ENCODE results near the gene GFI1. TPM values are rescaled to one million over a fixed set of nuclear protein-coding genes. Genes with fewer than 3 reads are reported as not detected.

The GFI1 gene
- polyA plus RNA-seq, 1 donor = 5.0 TPM

DNA sequence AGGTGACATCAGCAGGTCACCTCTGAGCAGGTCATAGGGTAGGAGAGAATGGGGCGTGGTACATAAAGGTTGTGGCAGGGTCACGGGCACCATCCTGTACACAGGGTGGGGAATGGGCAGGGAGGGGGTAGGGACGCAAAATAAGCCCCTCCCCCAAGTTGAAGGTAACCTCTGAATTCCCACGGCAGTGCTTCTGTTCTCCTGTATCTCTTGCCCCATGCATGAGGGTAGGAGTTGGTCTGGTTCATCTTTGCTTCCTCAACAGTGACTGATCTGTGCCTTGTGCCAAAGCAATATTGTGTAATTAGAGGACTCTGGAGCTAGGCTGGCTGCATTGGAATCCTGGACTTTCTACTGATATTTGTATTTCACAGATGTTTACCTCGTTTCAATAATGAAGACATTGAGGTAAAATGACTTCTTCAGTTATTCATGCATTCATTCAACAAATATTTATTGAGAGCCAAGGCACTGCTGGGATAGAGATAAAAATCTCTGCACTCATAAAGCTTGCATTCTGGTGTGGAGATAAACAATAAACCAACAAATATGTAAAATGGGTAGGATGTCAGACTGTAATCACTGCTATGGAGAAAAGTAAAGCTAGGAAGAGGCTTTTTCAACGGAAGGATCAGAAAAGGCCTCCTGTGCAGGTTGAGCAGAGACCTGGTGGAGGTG lies 18.4 kb upstream of the GFI1 start:
- Histone ChIP-seq H3K36me3 (ENCODE audit: control insufficient read depth, insufficient read depth, low read length) (no peaks in the 10 kb centered on the region), H3K27me3 (ENCODE audit: control insufficient read depth, insufficient read depth, low read length) (no peaks in the 10 kb centered on the region), H3K27ac (ENCODE audit: low read length) (no peak overlapping the region), H3K4me1 (ENCODE audit: control insufficient read depth, insufficient read depth, low read length) (no peaks in the 10 kb centered on the region), H3K4me3 (ENCODE audit: low read length) (no peak overlapping the region), H3K9me3 (ENCODE audit: control insufficient read depth, low read depth, low read length) (no peaks in the 10 kb centered on the region)
- DNase-seq = no peak
- WGBS (ENCODE audit: insufficient coverage, low lambda C conversion rate) = no CpG with 5 or more reads among the region's 6 CpGs

DNA sequence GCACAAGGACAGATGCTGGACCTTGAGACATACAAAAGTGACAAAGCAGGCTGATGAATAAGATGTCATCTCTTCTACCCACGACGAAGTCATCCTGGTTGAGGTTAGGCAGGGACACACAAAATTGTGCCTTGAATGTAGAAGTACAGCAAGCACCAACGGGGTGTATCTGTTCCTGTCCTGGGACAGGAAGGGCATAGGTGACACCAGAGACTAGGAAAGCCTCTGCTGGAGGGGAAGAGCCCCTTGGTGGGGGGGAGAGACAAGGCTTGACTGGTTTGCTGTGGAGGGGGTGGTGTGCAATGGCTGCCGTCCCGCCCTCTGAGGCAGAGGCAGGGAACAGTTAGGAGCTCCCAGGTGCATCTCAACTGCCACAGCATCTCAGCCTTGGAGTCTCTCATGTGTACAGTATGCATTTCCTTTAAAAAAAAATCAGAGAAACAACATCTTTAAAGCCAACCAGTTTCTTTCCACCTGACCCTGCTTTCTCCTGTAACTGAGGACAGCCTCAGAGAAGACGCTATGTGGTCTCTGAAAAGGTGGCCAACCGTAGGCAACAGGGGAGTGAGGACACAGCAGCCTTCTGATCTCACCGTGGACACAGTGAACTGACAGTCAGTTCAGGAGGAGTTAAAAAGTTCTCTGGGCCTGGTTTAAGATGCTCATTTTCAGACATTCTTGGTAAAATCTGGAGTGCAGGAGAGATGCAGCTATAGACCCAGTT lies 17.7 kb upstream of the GFI1 start:
- Histone ChIP-seq H3K4me1 (ENCODE audit: control insufficient read depth, insufficient read depth, low read length) (no peaks in the 10 kb centered on the region), H3K27me3 (ENCODE audit: control insufficient read depth, insufficient read depth, low read length) (no peaks in the 10 kb centered on the region), H3K4me3 (ENCODE audit: low read length) (no peak overlapping the region), H3K36me3 (ENCODE audit: control insufficient read depth, insufficient read depth, low read length) (no peaks in the 10 kb centered on the region), H3K27ac (ENCODE audit: low read length) (no peak overlapping the region), H3K9me3 (ENCODE audit: control insufficient read depth, low read depth, low read length) (no peaks in the 10 kb centered on the region)
- 87% methylated on average over 3 of the region's 8 CpGs for WGBS (ENCODE audit: insufficient coverage, low lambda C conversion rate)
- no peak for DNase-seq

DNA sequence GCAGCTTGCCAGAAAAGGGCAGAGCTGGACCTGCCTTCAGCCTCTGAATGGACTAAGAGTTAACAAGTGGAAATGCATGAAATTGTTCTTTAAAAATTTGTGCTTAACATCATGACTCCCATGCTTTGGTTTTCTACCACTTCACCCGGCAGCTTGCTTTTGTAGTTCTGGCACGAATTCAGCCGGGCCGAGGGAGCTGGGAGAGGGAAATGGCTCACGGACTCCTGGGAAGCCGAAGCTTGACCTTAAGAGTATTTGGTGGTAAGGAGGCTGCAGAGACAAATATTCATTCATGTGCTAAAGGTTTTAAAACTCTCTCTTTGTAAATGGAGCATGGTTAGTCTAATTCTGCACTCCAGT lies 17.2 kb upstream of the GFI1 start:
- H3K27me3 ChIP-seq (ENCODE audit: control insufficient read depth, insufficient read depth, low read length) = no peaks in the 10 kb centered on the region
- no peak overlapping the region for H3K27ac ChIP-seq (ENCODE audit: low read length)
- no CpG with 5 or more reads among the region's 6 CpGs for WGBS (ENCODE audit: insufficient coverage, low lambda C conversion rate)
- H3K9me3 ChIP-seq (ENCODE audit: control insufficient read depth, low read depth, low read length) = no peaks in the 10 kb centered on the region
- no peaks in the 10 kb centered on the region for H3K4me1 ChIP-seq (ENCODE audit: control insufficient read depth, insufficient read depth, low read length)
- no peak overlapping the region for H3K4me3 ChIP-seq (ENCODE audit: low read length)
- H3K36me3 ChIP-seq (ENCODE audit: control insufficient read depth, insufficient read depth, low read length) = no peaks in the 10 kb centered on the region
- no peak for DNase-seq

DNA sequence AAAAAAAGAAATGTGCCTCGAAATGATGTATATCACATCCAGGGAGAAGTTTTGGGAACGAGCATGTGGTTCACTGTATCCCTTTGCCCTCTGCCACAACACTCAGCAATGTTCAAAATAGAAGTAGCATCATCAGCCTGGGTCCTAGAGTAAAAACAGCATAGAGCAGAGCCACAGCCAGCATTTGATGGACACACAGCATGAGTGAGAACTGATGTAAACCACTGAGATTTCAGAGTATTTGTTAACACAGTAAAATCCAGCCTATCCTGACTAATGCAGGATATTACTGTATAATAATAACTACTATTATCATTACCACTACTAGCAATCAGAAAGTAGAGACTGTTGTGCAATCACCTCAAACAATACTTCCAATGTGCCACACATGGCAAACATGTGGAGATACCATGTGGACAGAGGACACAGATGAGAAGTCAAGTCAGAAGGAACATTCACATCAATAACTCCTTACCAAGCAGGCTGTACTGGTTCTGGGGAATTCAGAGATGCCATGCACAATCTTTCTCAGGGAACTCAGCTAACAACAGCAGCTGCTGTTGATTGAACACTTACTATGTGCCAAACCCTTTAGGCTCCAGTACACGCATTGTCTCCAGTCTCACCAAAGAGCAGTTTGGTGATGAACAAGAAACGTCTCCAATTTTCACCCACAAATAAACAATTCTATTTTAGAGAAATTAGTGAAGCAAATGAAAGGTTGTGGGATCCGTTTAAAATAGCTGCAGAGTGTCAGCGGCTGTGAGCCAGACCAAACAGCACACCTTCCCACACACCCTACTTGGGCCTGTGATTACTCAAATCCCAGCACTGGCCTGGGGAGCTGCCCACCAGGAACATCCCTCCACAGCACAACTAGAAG lies 16.6 kb upstream of the GFI1 start:
- Histone ChIP-seq H3K9me3 (ENCODE audit: control insufficient read depth, low read depth, low read length) (no peaks in the 10 kb centered on the region), H3K4me1 (ENCODE audit: control insufficient read depth, insufficient read depth, low read length) (no peaks in the 10 kb centered on the region), H3K4me3 (ENCODE audit: low read length) (no peak overlapping the region), H3K27me3 (ENCODE audit: control insufficient read depth, insufficient read depth, low read length) (no peaks in the 10 kb centered on the region), H3K36me3 (ENCODE audit: control insufficient read depth, insufficient read depth, low read length) (no peaks in the 10 kb centered on the region), H3K27ac (ENCODE audit: low read length) (no peak overlapping the region)
- no peak for DNase-seq
- no CpG with 5 or more reads among the region's 6 CpGs for WGBS (ENCODE audit: insufficient coverage, low lambda C conversion rate)

DNA sequence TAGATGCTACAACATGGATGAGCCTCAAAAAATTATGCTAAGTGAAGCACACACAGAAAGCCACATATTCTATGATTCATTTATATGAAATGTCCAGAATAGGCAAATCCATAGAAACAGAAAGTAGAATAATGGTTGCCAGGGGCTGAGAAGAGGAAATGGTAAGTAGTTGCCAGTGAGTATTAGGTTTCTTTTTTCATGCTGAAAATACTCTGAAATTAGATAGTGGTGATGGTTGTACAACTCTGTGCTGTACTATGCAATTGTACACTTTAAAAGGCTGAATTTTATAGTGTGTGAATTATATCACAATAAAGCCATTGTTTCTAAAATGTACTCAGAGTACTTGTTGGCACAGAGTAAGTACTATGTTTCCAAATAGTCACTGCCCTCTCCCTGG lies 15.5 kb upstream of the GFI1 start:
- Histone ChIP-seq H3K27me3 (ENCODE audit: control insufficient read depth, insufficient read depth, low read length) (no peaks in the 10 kb centered on the region), H3K4me1 (ENCODE audit: control insufficient read depth, insufficient read depth, low read length) (no peaks in the 10 kb centered on the region), H3K27ac (ENCODE audit: low read length) (no peak overlapping the region), H3K36me3 (ENCODE audit: control insufficient read depth, insufficient read depth, low read length) (no peaks in the 10 kb centered on the region), H3K4me3 (ENCODE audit: low read length) (no peak overlapping the region), H3K9me3 (ENCODE audit: control insufficient read depth, low read depth, low read length) (no peaks in the 10 kb centered on the region)
- DNase-seq = no peak

DNA sequence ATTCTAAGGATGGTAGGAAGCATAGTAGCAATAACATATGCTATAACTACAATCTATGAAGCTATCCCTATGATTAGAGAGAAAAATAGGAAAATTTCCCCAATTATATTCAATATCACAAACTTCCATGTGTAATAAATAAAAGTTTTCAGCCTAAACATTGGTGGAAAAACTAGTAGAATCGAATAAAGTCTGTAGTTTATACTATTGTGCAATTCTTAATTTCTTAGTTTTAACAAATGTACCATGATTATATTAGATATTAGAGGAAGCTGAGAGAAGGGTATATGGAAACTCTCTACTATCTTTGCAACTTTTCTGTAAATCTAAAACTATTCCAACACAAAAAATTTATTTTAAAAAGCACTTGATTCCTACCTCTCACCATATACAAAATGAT lies 13.8 kb upstream of the GFI1 start:
- no peak for DNase-seq
- H3K9me3 ChIP-seq (ENCODE audit: control insufficient read depth, low read depth, low read length) = no peaks in the 10 kb centered on the region
- no peak overlapping the region for H3K27ac ChIP-seq (ENCODE audit: low read length)
- H3K27me3 ChIP-seq (ENCODE audit: control insufficient read depth, insufficient read depth, low read length) = no peaks in the 10 kb centered on the region
- no CpG with 5 or more reads among the region's 1 CpG for WGBS (ENCODE audit: insufficient coverage, low lambda C conversion rate)
- no peaks in the 10 kb centered on the region for H3K4me1 ChIP-seq (ENCODE audit: control insufficient read depth, insufficient read depth, low read length)
- no peak overlapping the region for H3K4me3 ChIP-seq (ENCODE audit: low read length)
- H3K36me3 ChIP-seq (ENCODE audit: control insufficient read depth, insufficient read depth, low read length) = no peaks in the 10 kb centered on the region

DNA sequence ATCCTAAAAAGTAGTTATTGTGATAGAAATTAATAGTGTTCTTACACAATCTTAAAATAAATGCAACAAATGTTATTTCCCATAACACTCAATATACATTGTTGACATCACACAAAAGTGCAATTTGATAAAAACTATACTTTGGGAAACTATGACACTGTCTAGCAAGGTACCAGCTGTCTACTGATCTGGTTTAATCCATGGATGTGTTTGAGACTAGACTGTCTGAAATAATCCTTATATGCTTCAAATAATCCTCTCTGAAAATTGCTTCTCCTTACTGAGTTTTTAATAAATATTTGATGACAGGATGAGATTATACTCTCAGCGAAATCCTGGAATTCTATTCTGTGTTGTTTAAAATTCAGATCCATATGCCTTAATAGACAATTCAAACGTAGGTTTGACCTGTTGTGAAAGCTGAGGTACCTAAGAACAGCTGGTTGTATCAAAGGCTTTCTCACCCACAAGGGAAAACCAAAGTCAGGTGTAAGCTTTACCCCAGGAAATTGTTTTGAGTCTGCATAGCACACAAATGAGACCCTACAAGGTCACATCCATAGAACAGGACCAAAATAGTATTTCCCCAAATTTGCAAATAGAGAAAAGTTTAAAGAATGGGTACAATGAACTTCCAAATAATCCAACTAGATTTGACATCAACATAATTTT lies 8.8 kb upstream of the GFI1 start:
- no peaks in the 10 kb centered on the region for H3K36me3 ChIP-seq (ENCODE audit: control insufficient read depth, insufficient read depth, low read length)
- no peaks in the 10 kb centered on the region for H3K9me3 ChIP-seq (ENCODE audit: control insufficient read depth, low read depth, low read length)
- no peak for DNase-seq
- H3K4me3 ChIP-seq (ENCODE audit: low read length) = no peak overlapping the region
- no peaks in the 10 kb centered on the region for H3K27me3 ChIP-seq (ENCODE audit: control insufficient read depth, insufficient read depth, low read length)
- no peak overlapping the region for H3K27ac ChIP-seq (ENCODE audit: low read length)
- no peaks in the 10 kb centered on the region for H3K4me1 ChIP-seq (ENCODE audit: control insufficient read depth, insufficient read depth, low read length)
- WGBS (ENCODE audit: insufficient coverage, low lambda C conversion rate) = 83% methylated on average over 1 of the region's 2 CpGs

DNA sequence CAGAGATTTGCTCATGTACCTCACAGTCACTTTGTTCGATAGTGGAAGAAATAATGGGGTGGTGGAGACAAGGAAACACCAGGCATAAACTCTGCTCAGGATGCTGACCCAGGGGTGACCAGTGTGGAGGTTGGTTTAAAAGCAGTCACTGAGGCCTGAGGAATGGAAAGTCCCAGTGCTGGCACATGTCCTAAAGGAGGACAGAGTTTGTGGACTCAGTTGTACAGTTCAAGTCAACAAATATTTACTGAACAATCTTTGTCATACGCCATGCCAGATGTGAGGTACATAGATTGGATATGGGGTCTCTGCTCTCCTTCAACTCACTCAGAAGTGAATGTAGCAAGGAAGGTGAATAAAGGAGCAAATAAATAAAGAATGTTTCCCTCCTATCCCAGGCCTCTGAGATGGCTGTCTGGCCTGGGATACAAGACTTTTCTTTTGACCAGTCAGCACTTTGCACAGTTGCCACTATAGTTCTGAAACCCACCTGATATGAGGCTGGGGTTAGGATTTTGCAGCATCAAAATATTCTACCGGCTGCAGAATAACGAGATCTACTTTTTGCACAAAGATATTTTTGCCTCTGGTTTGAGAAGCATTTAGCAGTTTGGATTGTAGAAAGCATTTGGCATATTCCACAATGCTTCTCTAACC lies 7.9 kb upstream of the GFI1 start:
- H3K4me3 ChIP-seq (ENCODE audit: low read length) = no peak overlapping the region
- peaks cover 1% of the 10 kb centered on the region for H3K27me3 ChIP-seq (ENCODE audit: control insufficient read depth, insufficient read depth, low read length)
- H3K36me3 ChIP-seq (ENCODE audit: control insufficient read depth, insufficient read depth, low read length) = no peaks in the 10 kb centered on the region
- 100% methylated on average over 1 of the region's 4 CpGs for WGBS (ENCODE audit: insufficient coverage, low lambda C conversion rate)
- DNase-seq = no peak
- no peaks in the 10 kb centered on the region for H3K4me1 ChIP-seq (ENCODE audit: control insufficient read depth, insufficient read depth, low read length)
- no peak overlapping the region for H3K27ac ChIP-seq (ENCODE audit: low read length)
- no peaks in the 10 kb centered on the region for H3K9me3 ChIP-seq (ENCODE audit: control insufficient read depth, low read depth, low read length)

DNA sequence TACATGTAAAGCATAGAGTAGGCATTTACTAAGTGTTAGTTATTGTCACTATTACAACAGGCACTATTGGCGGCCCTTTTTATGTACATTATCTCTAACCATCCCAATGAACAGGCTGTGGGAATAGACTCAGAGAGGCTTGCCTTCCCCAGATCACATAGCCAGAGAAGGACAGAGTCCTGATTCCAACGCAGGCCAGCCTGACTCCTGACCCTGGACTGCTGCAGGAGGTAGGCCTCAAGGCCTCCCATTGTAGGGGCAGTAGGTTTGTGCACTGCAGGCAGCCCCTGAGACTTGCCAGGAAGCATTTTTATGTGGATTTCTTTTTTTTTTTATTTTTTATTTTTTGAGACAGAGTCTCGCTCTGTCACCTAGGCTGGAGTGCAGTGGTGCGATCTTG lies 6.4 kb upstream of the GFI1 start:
- no CpG with 5 or more reads among the region's 4 CpGs for WGBS (ENCODE audit: insufficient coverage, low lambda C conversion rate)
- Histone ChIP-seq H3K4me3 (ENCODE audit: low read length) (no peak overlapping the region), H3K27ac (ENCODE audit: low read length) (no peak overlapping the region), H3K9me3 (ENCODE audit: control insufficient read depth, low read depth, low read length) (no peaks in the 10 kb centered on the region), H3K27me3 (ENCODE audit: control insufficient read depth, insufficient read depth, low read length) (peaks cover 15% of the 10 kb centered on the region), H3K36me3 (ENCODE audit: control insufficient read depth, insufficient read depth, low read length) (no peaks in the 10 kb centered on the region), H3K4me1 (ENCODE audit: control insufficient read depth, insufficient read depth, low read length) (no peaks in the 10 kb centered on the region)
- DNase-seq = no peak

DNA sequence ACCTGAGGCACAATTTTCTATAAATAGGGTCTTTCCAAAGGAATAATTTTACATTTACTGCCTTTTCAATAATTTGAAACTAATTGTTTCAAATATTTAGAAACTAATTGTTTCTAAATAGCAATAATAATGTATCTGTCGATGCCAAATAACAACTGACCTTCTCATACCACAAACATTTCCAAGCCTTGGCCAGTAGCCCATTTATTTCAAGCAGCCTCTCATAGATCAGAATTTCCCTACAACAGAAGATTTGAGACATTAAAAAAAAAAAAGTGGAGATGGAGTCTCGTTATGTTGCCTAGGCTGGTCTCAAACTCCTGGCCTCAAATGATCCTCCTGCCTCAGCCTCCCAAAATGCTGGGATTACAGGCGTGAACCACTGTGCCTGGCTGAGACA lies 2.1 kb upstream of the GFI1 start:
- WGBS (ENCODE audit: insufficient coverage, low lambda C conversion rate) = no CpG with 5 or more reads among the region's 3 CpGs
- peaks cover 57% of the 10 kb centered on the region for H3K27me3 ChIP-seq (ENCODE audit: control insufficient read depth, insufficient read depth, low read length)
- H3K9me3 ChIP-seq (ENCODE audit: control insufficient read depth, low read depth, low read length) = peaks cover 4% of the 10 kb centered on the region

More for the DNA sequence above, 2.1 kb upstream of the GFI1 start:
- Histone ChIP-seq H3K4me3 (ENCODE audit: low read length) (no peak overlapping the region), H3K36me3 (ENCODE audit: control insufficient read depth, insufficient read depth, low read length) (no peaks in the 10 kb centered on the region), H3K4me1 (ENCODE audit: control insufficient read depth, insufficient read depth, low read length) (peaks cover 18% of the 10 kb centered on the region), H3K27ac (ENCODE audit: low read length) (no peak overlapping the region)
- DNase-seq = no peak

All from large intestine (tissue), 3 donors.